A204.1 (cell line): ENCODE data around the gene RHBDD1.

Experiments
- FAIRE-seq: peaks from 2 replicates; lab custom pipeline; 2012; peaks lifted over from hg19 to GRCh38; lab: Jason Lieb, UNC

The RHBDD1 gene

DNA sequence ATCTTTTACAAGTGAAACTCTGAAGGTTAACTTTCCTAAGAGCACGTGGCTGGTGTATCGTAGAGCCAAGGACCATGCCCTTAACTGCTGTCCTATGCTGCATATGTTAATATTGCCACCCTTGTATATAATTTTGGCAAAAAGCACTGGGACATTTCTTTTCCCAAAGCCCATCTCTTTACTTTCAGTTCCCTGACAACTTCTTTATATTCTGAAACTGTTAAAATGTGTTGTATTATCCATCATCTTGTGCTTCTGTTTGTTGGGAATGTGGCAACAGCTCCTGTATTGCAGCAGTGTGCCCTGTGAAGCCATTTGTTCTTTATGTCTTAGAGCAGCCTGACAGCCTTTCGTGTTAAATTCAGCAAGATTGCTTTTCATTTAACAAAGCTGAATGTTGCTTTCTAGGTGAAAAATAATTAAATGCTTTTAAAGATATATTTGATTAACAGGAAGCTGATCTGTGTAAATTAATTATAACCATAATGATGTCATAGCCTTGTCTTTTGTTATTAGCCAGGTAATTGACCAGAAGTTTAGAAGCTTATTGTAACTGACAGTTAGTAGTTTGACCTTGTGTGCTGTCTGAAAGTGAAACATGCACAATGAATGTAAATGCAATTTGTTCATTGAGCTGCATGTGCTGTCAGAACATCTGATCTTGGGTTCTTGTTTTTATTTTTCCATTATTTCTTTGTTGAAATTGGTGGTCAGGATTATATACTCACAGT is 9.7 kb downstream of the RHBDD1 start:
- FAIRE-seq: no peak

DNA sequence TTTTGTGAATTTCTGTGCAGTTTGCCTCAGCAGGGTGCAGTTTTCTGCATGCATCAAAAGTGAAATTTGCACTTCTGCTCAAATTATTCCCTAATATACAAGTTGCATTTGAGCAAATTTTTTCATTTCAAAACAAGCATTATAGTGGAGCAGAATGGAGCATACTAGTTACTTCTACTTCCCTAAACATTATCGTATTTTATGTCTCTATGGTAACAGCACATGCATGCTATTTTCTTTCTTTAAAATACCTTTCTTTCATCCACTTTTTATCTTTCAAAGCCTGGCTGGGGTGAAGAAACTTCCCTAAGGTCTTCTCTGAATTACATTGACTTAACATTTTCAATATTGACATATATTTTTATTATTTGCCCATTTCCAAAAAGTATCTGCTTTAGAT is 11.2 kb downstream of the RHBDD1 start:
- no peak for FAIRE-seq

DNA sequence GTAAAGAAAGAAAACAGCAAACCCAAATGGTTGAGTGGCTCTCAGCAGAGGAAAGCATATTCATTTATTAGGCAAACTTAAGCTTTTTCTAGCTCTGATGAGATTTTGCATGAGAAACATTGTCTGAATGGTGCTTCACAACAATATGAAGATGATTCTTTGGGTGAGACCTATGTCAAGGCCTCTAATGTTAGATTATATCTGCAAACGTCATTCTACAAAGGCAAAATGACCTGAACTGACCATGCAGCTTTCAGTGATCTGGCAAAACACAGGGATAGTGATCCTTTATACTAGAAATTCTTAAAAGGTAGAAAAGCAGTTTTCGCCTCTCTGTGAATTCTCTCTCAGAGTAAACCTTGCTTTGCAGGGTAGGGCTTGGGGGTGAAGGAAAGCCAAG is 11.7 kb downstream of the RHBDD1 start:
- no peak for FAIRE-seq

DNA sequence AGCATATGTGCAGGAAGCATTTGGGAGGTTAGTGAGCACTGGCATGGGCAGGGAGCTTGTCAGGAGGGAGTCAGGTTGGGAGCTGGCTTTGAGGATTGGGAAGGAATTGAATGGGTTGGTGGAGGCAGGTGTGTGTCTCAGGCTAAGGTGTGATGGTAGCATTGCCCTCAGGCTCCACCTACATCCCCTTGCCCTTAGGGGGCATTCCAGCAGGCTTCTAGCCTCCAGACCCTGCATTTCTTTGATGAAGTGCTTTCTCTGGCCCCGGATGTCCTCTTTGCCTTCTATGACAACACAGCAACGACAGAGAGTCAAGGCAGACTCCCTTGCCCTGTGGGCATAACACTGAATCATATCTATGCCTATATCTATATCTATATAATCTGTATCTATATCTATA is 13.5 kb downstream of the RHBDD1 start:
- no peak for FAIRE-seq

DNA sequence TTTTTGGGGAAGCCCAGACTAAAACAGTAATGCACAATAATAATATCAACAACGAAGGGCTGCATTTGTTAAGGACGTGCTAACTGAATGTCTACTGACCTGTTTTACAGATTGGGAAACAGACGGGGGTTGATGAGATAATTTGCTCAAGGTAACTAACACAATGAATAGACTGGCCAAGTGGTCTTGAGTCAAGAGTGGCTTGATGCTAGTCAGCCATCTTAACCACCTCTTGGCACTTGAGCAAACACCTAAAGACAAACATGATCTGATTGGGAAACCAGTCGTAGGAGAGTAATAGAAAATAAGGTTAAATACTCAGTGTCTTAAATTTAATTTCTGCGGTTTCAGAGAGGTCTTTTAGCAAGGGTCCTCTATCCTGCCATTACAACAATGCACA is 14.2 kb downstream of the RHBDD1 start:
- no peak for FAIRE-seq

DNA sequence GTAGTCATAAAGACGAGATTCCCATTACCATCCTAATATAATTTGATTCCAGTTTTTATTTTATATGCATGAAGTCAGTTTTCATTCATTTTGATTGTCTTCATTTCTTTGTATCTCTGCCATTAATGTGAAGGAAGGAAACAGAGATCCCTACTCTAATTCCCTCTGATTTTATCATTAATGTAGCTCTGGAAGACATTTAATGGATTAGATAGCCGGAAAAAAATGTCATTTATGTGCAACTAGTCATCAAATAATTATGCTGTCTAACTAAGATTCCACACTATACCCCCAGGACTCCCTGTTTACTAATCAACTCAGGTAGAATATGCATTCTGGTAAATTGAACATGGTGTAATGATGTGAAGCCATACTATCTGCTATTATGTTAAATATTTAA is 19.9 kb downstream of the RHBDD1 start:
- FAIRE-seq: no peak

DNA sequence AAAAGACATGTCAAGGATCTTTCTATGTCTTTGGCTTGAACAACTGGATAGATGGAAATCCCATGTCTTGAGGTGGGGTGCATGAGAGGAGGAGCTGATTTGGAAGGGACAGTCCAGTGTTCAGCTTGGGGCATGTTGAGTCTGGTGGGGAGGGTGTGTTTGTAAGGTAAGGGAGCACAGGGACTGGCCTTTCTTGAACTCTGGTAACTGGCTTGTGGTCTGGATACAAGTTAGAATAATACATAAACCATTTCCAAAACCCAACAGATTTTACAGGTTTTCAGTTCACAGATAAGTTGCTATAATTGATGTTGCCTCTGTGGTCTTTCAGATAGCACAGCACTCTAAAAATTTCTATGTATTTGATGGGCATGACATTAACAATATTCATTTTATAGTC is 24.2 kb downstream of the RHBDD1 start:
- no peak for FAIRE-seq

DNA sequence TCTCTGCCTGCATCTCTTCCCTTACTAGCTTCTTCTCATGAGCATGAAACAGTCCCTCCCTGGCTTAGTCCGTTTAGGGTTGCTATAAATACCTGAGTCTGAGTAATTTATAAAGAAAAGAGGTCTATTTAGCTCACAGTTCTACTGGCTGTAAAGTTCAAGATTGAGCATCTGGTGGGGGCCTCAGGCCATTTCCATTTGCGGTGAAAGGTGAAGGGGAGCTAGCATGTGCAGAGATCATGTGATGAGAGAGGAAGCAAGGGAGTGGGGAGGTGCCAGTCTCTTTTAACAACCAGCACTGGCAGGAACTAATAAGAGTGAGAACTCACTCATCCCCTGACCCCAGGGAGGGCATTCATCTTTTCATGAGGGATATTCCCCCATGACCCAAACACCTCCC is 26.8 kb downstream of the RHBDD1 start:
- FAIRE-seq: no peak

DNA sequence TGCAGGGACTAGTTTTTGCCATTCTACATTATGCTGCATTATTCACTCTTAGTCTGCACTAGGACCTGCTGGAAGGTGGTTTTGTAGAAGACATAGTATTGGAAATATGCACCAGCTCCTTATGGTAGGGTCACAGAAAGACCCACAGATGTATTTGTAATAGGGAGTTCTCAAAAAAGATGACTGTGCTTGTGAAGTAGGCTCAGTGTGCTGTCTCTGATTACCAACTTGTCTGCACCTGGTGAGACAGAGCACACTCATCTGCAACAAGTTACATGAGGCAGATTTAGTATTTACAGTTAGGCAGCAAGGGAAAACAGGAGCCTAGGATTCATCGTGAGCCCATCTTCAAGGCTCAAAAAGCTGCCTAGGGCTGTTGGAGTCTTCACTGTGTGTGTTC is 29.4 kb downstream of the RHBDD1 start:
- FAIRE-seq: no peak

DNA sequence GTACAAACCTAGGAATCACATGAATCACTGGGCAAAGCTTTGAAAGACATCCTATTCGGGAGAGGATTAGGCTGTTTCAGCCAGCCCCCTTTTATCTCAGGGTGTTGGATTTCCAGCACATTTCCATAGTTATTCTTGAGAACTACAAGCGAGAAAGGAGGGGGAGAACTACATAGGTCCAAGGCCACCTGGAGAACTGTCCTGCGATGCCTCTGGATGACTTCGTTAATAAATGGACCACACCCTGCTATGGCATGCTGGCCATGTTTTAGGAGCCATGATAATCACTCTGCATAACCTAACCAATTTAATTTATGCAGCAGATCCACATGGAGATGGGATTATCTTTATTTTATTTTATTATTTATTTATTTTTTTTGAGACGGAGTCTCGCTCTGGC is 29.9 kb downstream of the RHBDD1 start:
- no peak for FAIRE-seq

DNA sequence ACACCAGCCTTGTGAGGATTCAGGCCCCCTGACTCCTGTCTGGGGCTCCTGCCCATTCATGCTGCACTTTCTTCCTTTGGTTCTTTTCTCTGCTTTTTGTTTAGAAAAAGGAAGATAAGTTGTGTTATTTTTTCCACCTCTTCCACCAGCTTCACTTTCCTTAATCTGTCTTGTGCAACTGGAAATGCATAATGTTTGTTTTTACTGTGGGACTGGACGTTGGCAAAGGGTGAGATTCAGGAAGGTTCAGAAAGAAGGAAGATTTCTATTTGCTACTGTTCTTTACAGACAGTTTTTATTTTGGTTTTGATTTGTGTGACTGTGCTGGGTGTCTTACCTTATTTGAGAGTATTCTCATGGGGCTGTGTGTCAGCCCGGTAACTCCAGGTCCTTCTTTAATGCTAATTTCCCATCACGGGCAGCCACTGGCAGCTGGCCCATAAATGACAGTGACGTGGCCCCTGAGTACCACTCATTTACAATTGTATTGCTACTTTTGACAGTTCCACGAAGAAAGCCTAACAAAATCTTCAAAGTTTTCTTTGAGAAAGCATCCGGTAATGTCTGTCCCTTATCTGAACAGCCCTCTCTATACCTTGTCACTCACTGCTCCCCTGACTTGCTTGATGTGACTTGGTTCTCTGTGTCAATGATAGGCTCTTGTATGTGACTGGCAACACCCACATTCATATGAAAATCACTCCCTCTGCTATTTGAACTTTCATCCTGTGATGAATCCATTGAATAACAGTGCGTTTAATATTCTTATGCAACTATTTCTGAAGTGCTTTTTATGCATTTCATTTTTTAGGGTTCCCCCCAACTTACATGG is 32.7 kb downstream of the RHBDD1 start:
- no peak for FAIRE-seq

DNA sequence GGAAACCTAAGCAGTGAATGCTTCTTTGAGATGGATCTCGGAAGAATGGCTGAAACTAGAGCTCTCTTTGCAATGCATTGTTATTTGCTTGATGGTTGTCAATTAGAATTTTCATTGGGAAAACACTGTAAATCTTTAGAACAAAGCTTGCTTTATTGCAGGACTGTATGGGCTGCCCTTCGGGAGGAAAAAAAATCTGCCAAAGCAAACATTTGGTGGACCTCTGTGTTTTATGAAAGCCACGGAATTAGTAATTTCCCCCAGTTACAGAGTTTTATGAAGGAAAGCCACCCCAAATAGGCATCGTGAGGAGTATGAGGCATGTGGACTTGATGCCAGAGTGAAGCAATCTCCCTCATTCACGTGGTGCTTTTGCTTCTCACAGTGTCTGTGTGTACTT is 33.5 kb downstream of the RHBDD1 start:
- no peak for FAIRE-seq

DNA sequence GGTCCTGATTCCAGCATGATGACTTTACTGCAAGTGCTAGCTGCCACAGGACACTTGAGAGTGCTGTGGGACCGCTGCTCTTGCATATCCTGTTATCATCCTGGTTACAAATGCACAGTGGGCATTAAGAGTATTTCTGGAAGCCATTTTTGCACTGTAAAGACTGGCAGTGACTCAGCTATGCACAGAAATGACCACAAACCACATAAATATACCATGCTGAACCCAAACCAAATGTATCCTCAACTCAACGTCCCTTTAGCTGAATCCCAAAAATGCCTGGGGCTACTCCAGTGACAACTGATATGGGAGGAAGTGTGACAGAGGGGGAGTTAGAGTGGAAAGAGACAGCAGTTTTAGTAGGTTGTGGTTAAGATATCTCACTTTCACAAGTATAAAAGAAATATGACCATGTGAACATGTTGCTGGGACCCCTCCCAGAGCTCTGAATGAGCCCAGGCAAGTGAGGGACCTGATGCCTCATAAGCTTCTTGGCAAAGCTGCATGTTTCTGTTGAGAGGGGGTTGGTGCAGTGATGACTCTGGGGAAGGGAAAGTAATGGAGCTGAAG is 37.3 kb downstream of the RHBDD1 start:
- no peak for FAIRE-seq

DNA sequence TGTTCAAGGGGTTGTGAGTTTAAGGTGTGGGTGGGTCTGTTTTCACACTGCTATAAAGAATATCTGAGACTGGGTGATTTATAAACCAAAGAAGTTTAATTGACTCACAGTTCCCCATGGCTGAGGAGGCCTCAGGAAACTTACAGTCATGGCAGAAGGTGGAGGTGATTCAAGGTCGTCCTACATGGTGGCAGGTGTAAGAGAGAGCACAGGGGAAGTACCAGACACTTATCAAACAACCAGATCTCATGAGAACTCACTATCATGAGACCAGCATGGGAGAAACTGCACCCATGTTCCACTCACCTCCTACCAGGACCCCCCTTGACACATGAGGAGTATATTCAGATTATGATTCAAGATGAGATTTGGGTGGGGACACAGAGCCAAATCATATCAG is 38.0 kb downstream of the RHBDD1 start:
- no peak for FAIRE-seq

DNA sequence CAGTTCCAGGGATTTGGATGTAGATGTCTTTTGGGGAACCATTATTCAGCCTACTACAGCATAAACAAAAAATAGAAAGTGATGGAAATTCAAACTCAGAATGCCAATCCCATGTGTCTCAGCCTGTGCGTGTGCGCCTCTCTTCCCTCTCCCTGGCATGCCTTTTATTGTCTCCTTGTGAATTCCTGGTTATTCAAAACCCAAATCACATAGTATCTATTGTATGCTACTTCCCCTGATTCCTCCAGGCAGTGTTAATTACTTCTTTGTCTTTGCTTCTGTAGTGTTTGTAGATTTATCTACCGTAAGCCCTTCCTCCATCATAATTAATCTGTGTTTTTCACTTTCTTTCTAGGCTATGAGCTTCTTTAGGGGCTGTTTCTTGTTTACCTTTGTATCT is 38.9 kb downstream of the RHBDD1 start:
- FAIRE-seq: no peak

DNA sequence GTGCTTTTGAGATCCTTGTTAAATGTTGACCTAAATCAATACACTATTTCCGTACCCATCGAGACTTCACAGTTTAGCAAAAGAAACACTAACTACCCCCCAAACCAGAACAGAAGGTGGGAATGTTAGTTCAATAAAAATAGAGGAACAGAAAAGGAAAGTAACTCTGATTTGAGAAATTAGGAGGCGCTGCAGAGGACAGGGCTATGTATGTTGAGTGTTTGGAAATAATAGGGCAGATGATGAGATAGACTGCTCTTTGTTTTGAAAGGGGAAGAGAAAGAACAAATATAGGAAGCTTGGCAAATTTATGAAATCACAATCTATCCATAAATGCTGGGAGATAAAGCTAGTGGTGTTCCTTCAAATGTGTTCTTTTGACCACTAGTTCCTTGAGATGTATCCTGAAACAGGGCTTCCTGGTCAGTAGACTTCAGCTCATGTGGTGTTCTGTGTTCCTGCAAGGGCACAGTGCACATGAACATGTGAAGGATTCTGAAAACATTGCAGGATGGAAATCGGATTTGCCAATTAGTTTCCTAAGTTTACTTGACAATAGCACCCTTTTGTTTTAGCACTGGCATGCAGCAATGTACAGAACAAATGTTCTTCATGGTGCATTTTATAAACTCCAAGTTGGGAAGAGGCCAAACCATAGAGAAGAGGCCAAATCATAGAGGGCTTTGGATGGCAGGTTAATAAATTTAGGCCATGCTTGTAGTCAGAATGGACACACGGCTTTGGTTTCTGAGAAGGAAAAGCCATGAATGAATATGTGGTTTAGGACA is 39.8 kb downstream of the RHBDD1 start:
- no peak for FAIRE-seq

DNA sequence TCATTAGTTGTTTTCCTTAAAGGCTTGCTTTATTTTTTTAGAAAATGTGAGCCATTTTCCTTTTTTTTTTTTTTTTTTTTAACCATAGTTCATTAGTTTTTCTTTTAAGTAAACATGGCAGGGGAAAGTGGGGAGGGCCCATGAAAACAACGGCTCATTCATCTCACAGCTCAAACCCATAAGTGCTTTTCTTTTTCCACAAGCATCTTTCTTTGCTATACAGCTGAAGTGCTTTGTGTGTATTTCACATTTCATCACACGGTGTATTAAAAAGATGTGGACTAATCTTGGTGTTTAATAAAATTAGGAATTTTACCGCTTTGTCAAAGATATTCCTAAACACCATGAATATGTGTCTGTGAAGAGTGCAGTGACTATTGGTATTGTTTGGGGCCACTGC is 41.6 kb downstream of the RHBDD1 start:
- peak; percentile 21 for FAIRE-seq

DNA sequence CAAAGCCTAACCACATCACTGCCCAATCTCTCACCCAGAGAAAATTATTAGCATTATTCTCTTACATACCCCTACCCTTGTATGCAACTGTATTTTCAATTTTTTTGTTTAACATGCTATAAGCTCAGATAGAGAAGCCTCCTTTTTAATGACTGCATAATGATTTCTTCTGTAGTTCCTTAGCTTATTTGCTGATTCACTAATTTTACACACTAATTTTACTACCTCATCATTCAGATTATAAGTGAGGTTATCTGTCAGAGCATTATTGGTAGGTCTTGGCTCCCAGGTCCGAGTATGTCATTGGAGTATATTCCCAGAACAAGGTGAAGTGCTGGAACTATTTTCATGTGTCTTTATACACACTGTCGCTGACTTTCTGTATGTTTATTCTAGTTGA is 45.4 kb downstream of the RHBDD1 start:
- FAIRE-seq: no peak

DNA sequence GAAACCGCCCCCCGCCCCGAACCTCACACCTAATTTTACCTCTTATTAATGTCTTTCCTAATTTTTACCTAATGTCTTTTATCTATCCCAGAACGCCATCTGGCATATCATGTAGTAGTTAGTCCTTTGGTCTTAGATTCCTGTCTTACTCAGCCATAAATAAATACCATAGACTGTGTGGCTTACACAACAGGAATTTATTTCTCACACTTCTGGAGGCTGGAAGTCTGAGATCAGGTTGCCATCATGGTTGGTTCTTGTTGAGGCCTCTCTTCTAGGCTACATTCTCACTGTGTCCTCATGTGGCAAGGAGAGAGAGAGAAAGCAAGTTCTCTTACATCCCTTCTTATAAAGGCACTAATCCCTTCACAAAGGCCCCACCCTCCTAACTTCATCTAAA is 46.8 kb downstream of the RHBDD1 start:
- FAIRE-seq: no peak

DNA sequence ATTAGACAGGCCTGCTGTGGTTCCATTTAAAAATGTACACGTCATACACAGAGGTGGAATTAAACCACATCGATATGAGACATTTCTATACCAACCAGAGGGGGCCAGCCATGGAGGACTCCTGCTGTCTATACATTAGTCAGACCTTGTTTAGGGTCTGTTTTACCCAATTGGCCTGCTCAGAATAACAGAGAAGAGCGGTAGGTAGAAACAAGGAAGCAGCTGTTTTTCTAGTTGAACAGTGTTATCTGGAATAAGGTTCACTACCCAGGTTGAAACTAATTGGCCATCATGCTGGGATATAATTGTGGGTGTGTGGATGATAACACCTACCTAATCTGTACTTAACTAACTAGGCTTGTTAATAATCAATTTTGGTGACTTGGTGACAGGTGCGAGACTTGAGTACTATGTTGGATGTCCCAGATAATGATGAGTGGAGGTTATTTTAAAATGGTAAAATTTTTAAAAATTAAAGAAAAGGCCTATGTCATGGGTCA is 47.5 kb downstream of the RHBDD1 start:
- FAIRE-seq: no peak

DNA sequence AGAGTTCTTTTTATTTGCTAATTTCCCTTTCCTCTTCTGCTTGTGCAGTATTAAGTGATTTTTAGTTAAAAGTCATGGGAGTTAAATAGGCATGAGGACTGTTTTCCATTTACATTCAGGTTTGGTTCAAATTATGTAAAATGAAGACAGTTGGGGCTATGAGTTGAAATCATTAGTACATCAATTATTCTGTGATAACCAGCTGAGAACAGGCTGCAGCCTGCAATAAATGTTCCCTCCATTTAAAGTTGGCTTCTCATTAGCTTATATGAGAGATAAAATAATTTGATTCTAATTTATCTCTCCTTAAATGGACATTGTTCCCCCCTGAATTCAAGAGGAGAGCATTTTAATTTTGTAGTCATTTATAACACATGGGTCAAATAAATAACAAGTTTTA is 48.3 kb downstream of the RHBDD1 start:
- no peak for FAIRE-seq

DNA sequence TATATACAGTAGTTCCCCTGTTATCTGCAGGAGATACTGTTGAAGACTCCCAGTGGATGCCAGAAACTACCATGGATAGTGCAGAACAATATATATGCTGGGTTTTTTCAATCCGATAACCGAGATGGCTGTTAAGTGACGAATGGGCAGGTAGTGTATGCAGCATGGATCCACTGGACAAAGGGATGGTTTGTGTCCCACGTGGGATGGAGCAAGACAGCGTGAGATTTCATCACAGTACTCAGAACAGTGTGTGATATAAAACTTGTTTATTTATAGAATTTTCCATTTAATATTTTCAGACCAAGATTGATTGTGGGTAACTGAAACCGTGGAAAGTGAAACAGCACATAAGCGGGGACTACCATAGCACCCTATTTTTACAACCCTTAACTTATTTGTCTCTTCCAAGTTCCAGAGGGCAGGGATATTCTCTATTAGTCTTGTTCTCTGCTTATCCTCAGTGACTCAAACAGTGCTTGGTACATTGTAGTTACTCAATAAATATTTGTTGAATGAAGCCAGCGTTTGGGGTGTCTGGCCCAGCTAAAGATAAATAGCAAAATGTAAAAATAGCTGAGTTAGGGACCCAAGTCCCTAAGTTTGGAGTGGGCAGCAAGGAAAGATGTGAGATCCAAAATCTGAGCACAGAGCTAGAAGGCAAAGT is 50.0 kb downstream of the RHBDD1 start:
- FAIRE-seq: no peak
